HEK293T (cell line): ENCODE data around the gene TBC1D2.

ENCODE experiments used
- CTBP1 ChIP-seq: fragments of 450-650 bp; IDR thresholded peaks from 2 replicates; pipeline ENCODE4 v1.6.1; 2016; ENCODE audit warnings: borderline replicate concordance
- ELF4 ChIP-seq: fragments of 450-650 bp; IDR thresholded peaks from 2 replicates; pipeline ENCODE4 v1.6.1; 2017; ENCODE audit warnings: antibody characterized with exemption
- FOXK2 ChIP-seq: fragments of 450-650 bp; IDR thresholded peaks from 2 replicates; pipeline ENCODE4 v1.6.1; 2016; ENCODE audit warnings: mild to moderate bottlenecking
- FOXM1 ChIP-seq: fragments of 450-650 bp; IDR thresholded peaks from 2 replicates; pipeline ENCODE4 v1.6.1; 2017; ENCODE audit warnings: mild to moderate bottlenecking, borderline replicate concordance
- HDGF ChIP-seq: fragments of 450-650 bp; IDR thresholded peaks from 2 replicates; pipeline ENCODE4 v1.6.1; 2017; ENCODE audit warnings: antibody characterized with exemption, borderline replicate concordance
- SP1 ChIP-seq: fragments of 450-650 bp; IDR thresholded peaks from 2 replicates; pipeline ENCODE4 v1.6.1; 2017
- SUZ12 ChIP-seq: fragments of 450-650 bp; IDR thresholded peaks from 2 replicates; pipeline ENCODE4 v1.6.1; 2016; ENCODE audit warnings: mild to moderate bottlenecking
- ZNF384 ChIP-seq: fragments of 450-650 bp; IDR thresholded peaks from 2 replicates; pipeline ENCODE4 v1.6.1; 2016

DNA sequence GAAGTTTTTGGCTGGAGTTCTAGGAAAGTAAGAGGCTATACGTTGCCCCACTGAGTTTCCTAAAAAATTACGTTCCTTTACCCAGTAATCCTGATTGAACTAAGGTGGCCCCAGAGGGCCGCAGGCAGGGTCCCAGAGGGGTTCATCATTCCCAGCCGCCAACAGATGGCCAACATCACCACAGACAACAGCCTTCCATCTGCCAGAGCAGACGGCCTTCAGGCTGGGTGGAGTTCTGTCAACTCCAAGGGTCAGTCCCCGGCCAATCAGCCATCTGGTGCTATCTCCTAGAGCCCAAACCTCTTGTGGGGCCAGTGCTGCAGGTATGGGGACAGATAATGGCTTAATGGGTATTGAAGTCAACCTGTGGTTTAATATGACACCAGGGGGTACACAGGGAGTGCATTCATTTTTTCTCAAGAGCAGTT, 30.4 kb downstream of the TBC1D2 start:
- TF ChIP-seq SP1 (no peak), HDGF (no peak), FOXK2 (no peak), SUZ12 (no peak), ELF4 (no peak), CTBP1 (no peak), FOXM1 (no peak), ZNF384 (no peak)
